Activated gamma-delta T cell treated with anti-CD3 and anti-CD28 coated beads, Interleukin-2, amount 50 U/mL, for 16 hours (primary cell): ENCODE results near the gene SPHK1.

ENCODE experiments used
- DNase-seq: peaks from one replicate; pipeline ENCODE4 v3.0.0-alpha.2; 2020; ENCODE audit warnings: low read depth

The SPHK1 gene

GRCh38 chr17:76433693-76434092 lies 49.3 kb downstream of the SPHK1 start:
- DNase-seq: no peak

DNA sequence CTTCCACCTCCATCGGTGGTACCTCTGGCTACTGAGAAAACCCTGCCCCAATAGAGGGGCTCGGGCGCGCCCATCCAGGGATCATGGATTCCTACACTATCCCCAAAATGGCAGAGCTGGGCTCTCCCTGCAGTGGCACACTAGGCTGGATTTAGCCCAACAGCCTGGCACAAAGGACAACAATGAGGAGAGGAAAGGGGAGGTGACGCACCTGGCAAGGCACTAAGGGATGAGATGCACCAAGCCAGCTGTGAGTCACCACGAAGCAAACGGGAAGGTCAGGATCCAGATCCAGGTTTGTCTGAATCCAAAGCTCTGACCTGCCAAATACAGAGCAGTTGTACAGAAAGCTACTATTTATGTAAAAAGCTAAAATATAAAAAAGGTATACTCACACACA lies 50.5 kb downstream of the SPHK1 start:
- DNase-seq: no peak

DNA sequence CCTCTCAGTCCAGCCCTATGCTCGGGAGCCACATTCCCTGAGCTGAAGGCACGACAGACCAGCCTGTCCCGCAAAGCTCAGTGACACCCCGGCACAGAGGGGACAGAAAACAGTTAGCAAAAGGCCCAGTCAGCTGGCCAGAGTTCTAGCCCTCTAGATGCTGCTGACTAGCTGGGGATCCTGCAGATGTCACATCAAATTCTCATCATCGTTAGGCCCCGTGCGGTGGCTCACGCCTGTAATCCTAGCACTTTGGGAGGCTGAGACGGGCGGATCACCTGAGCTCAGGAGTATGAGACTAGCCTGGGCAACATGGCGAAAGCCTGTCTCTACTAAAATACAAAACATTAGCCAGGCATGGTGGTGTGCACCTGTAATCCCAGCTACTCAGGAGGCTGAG lies 51.3 kb downstream of the SPHK1 start:
- no peak for DNase-seq
